GM19468 (cell line): ENCODE measurements around the gene UBE2E3.
"Not testable (repeated sequence)": the region's sequence is repeated elsewhere in the genome, so short reads cannot be mapped to it uniquely, and the experiment has no call there.

Source experiments
- ATAC-seq: cut with Tn5 transposase; IDR thresholded peaks from one replicate; pipeline ENCODE4 v1.9.1; 2021; ENCODE audit warnings: mild to moderate bottlenecking, moderate library complexity, moderate number of reproducible peaks; ENCODE audit not compliant: unreplicated experiment; ENCODE audit errors: extremely low read depth

UBE2E3 gene

GRCh38 chr2:181070119-181070835, 89.9 kb downstream of the UBE2E3 start:
- ATAC-seq, result no peak

GRCh38 chr2:181070836-181071200, 90.4 kb downstream of the UBE2E3 start:
- no peak for ATAC-seq

- no peak for ATAC-seq
Measured at GRCh38 chr2:181072486-181073235, 92.3 kb downstream of the UBE2E3 start.

GRCh38 chr2:181073896-181074295, 93.5 kb downstream of the UBE2E3 start:
- no peak for ATAC-seq

GRCh38 chr2:181074457-181074856, 94.1 kb downstream of the UBE2E3 start:
- no peak for ATAC-seq

GRCh38 chr2:181076658-181077057, 96.3 kb downstream of the UBE2E3 start:
- no peak for ATAC-seq

GRCh38 chr2:181077128-181077709, 96.8 kb downstream of the UBE2E3 start:
- ATAC-seq, result peak; percentile 87

GRCh38 chr2:181083140-181083539, 102.7 kb downstream of the UBE2E3 start:
- no peak for ATAC-seq

- ATAC-seq, result no peak
Measured at GRCh38 chr2:181085734-181086133, 105.3 kb downstream of the UBE2E3 start.

- not testable (repeated sequence) for ATAC-seq
Measured at GRCh38 chr2:181091920-181092319, 111.5 kb downstream of the UBE2E3 start.

- ATAC-seq, result no peak
Measured at GRCh38 chr2:181095486-181095885, 115.1 kb downstream of the UBE2E3 start.

- no peak for ATAC-seq
Measured at GRCh38 chr2:181103659-181104058, 123.3 kb downstream of the UBE2E3 start.

- no peak for ATAC-seq
Measured at GRCh38 chr2:181104512-181105115, 124.2 kb downstream of the UBE2E3 start.

GRCh38 chr2:181105562-181105961, 125.2 kb downstream of the UBE2E3 start:
- ATAC-seq, result no peak

GRCh38 chr2:181106229-181106628, 125.8 kb downstream of the UBE2E3 start:
- no peak for ATAC-seq

- ATAC-seq, result peak; percentile 99
Measured at GRCh38 chr2:181106789-181107627, 126.6 kb downstream of the UBE2E3 start.

- no peak for ATAC-seq
Measured at GRCh38 chr2:181107628-181107945, 127.2 kb downstream of the UBE2E3 start.

- ATAC-seq, result no peak
Measured at GRCh38 chr2:181111059-181111458, 130.7 kb downstream of the UBE2E3 start.

GRCh38 chr2:181112916-181113315, 132.5 kb downstream of the UBE2E3 start:
- ATAC-seq, result no peak
